K562 (cell line): ENCODE data around the gene TNIP1. TPM values are rescaled to one million over a fixed set of nuclear protein-coding genes. Genes with fewer than 3 reads are reported as not detected.

Source experiments
- ATAC-seq: fragments of 200-7000 bp; cut with Tn5 transposase; 3 replicates; pipeline ENCODE4 v1.9.1; 2020; ENCODE audit warnings: moderate library complexity
- BruUV-seq: library from RNA; stranded (reverse); fragments of 400-500 nt; replicated peaks from 2 replicates; lab custom pipeline; 2021; lab: Mats Ljungman, UMichigan
- CTCF ChIA-PET: fragments of 300-600 bp; formaldehyde crosslinking; extraction: SDS; loops from one replicate; lab custom pipeline; 2021; ENCODE audit warnings: low intra/inter-chr PET ratio; lab: Yijun Ruan, JAX
- POLR2A ChIA-PET: fragments of 300-600, 350-650 bp; sonication (Branson Sonifier 250); formaldehyde crosslinking; extraction: SDS; loops from one replicate; lab custom pipeline; 2021; ENCODE audit warnings: antibody characterized with exemption, inconsistent platforms; lab: Yijun Ruan, JAX
- DNase-seq, 4 experiments: peaks; one replicate each; pipeline versions ENCODE4 v3.0.0 to v3.0.0-alpha.2; 2011 to 2018; ENCODE audit warnings: low spot score in 3 of 4, mixed read lengths in 3 of 4; ENCODE audit errors: extremely low read depth in 1 of 4
- FAIRE-seq: peaks from 2 replicates; lab custom pipeline; 2011; peaks lifted over from hg19 to GRCh38; lab: Jason Lieb, UNC
- H2AFZ ChIP-seq: 2 replicates; pipeline ENCODE4 v1.6.0; 2011; ENCODE audit warnings: low read depth, low read length, control low read depth, inconsistent platforms
- H3K27ac ChIP-seq: fragments of 200-600 bp; 3 replicates; pipeline ENCODE4 v1.8.0; 2011; ENCODE audit warnings: low read depth, mild to moderate bottlenecking, control low read depth, inconsistent platforms, low read length, moderate library complexity, mixed read lengths; ENCODE audit errors: extremely low read depth
- H3K27me3 ChIP-seq, 2 experiments: fragments of 300-600 bp in 1 of 2; 2 replicates in 1 of 2; 3 replicates in 1 of 2; pipeline versions ENCODE4 v1.6.0 to v1.8.0; 2011; ENCODE audit warnings: inconsistent platforms in 2 of 2, low read length in 2 of 2, mild to moderate bottlenecking in 1 of 2, mixed read lengths in 1 of 2, moderate library complexity in 1 of 2; ENCODE audit not compliant: control insufficient read depth in 2 of 2, insufficient read depth in 2 of 2
- H3K36me3 ChIP-seq: fragments of 300-600 bp; 3 replicates; pipeline ENCODE4 v1.8.0; 2011; ENCODE audit warnings: mild to moderate bottlenecking, low read length, inconsistent platforms; ENCODE audit not compliant: control insufficient read depth, insufficient read depth
- H3K4me1 ChIP-seq, 2 experiments: fragments of 200-600 bp in 1 of 2; replicated peaks in 1 of 2; 2 replicates in 1 of 2; 3 replicates in 1 of 2; pipeline versions ENCODE4 v1.5.1 to v1.8.0; 2011; ENCODE audit warnings: inconsistent platforms in 2 of 2, low read length in 2 of 2, mild to moderate bottlenecking in 1 of 2, mixed read lengths in 1 of 2, moderate library complexity in 1 of 2; ENCODE audit not compliant: control insufficient read depth in 2 of 2, insufficient read depth in 2 of 2
- H3K4me2 ChIP-seq: 2 replicates; pipeline ENCODE4 v1.6.1; 2011; ENCODE audit warnings: low read length, control low read depth, inconsistent platforms, mixed read lengths; ENCODE audit not compliant: insufficient read depth
- H3K4me3 ChIP-seq: fragments of 200-600 bp; sonication (generic), shearing (Covaris generic); 2 replicates; pipeline ENCODE4 v1.5.1; 2016; ENCODE audit warnings: control low read depth, inconsistent platforms
- H3K79me2 ChIP-seq: fragments of 200-600 bp; 3 replicates; pipeline ENCODE4 v1.8.0; 2011; ENCODE audit warnings: low read length, inconsistent platforms; ENCODE audit not compliant: control insufficient read depth, insufficient read depth
- H3K9ac ChIP-seq, 2 experiments: 2 replicates each; pipeline versions ENCODE4 v1.6.0 to v1.6.1; 2011; ENCODE audit warnings: low read depth in 2 of 2, low read length in 2 of 2, control low read depth in 1 of 2, inconsistent platforms in 1 of 2, mild to moderate bottlenecking in 1 of 2, mixed read lengths in 1 of 2; ENCODE audit not compliant: insufficient read depth in 1 of 2
- H3K9me1 ChIP-seq: one replicate; pipeline ENCODE4 v1.6.0; 2011; ENCODE audit warnings: inconsistent platforms, mild to moderate bottlenecking, low read length, moderate library complexity; ENCODE audit not compliant: control insufficient read depth, insufficient read depth
- H3K9me3 ChIP-seq: replicated peaks from 2 replicates; pipeline ENCODE4 v1.5.1; 2011; ENCODE audit warnings: low read depth, low read length, inconsistent platforms; ENCODE audit not compliant: control insufficient read depth, insufficient read depth
- H4K20me1 ChIP-seq: replicated peaks from 2 replicates; pipeline ENCODE4 v1.6.1; 2011; ENCODE audit warnings: low read length, inconsistent platforms, mixed read lengths; ENCODE audit not compliant: control insufficient read depth, insufficient read depth
- AFF1 ChIP-seq, 2 experiments: fragments of 450-650 bp; IDR thresholded peaks; 2 replicates each; pipeline ENCODE4 v1.6.1; 2018; ENCODE audit warnings: mild to moderate bottlenecking in 2 of 2, low read depth in 1 of 2; ENCODE audit not compliant: partially characterized antibody in 2 of 2
- BACH1 ChIP-seq: fragments of 200-800 bp; sonication (Bioruptor generic); IDR thresholded peaks from 2 replicates; pipeline ENCODE4 v1.6.1; 2016; ENCODE audit warnings: missing genetic modification characterization, missing compliant biosample characterization
- CREB3L1 ChIP-seq: fragments of 450-650 bp; IDR thresholded peaks from 2 replicates; pipeline ENCODE4 v1.6.1; 2014; ENCODE audit warnings: low read depth, mild to moderate bottlenecking, moderate library complexity, borderline replicate concordance
- DDX20 ChIP-seq: fragments of 450-650 bp; IDR thresholded peaks from 2 replicates; pipeline ENCODE4 v1.6.1; 2016; ENCODE audit warnings: missing genetic modification characterization, low read depth, mild to moderate bottlenecking, missing compliant biosample characterization, moderate library complexity
- GABPB2 ChIP-seq: fragments of 250-450 bp; sonication (Bioruptor Pico); conservative IDR thresholded peaks from 2 replicates; pipeline ENCODE4 v1.5.1; 2021; ENCODE audit warnings: mild to moderate bottlenecking
- HDAC3 ChIP-seq: fragments of 450-650 bp; IDR thresholded peaks from 2 replicates; pipeline ENCODE4 v1.6.1; 2018; ENCODE audit warnings: borderline replicate concordance, mild to moderate bottlenecking, moderate library complexity; ENCODE audit not compliant: partially characterized antibody
- HIVEP1 ChIP-seq: fragments of 250-450 bp; sonication (Bioruptor Pico); IDR thresholded peaks from 2 replicates; pipeline ENCODE4 v1.4.0; 2020; ENCODE audit warnings: mild to moderate bottlenecking
- HOXB6 ChIP-seq: fragments of 250-450 bp; sonication (Bioruptor Pico); IDR thresholded peaks from 2 replicates; pipeline ENCODE4 v1.5.1; 2022; ENCODE audit warnings: mild to moderate bottlenecking, borderline replicate concordance
- KDM4B ChIP-seq, 2 experiments: fragments of 450-650 bp in 1 of 2; sonication (generic) in 1 of 2; IDR thresholded peaks; 2 replicates each; pipeline ENCODE4 v1.6.1; 2016 to 2017; ENCODE audit warnings: borderline replicate concordance in 2 of 2, antibody characterized with exemption in 1 of 2, low read depth in 1 of 2, mild to moderate bottlenecking in 1 of 2
- NELFE ChIP-seq: IDR thresholded peaks from 2 replicates; pipeline ENCODE4 v1.6.1; 2011; ENCODE audit warnings: mild to moderate bottlenecking; ENCODE audit not compliant: insufficient read depth, insufficient read length
- NR1H2 ChIP-seq: sonication (generic); formaldehyde crosslinking; IDR thresholded peaks from 2 replicates; pipeline ENCODE4 v1.4.0; 2020; ENCODE audit warnings: mild to moderate bottlenecking, missing genetic modification reagents
- PRPF4 ChIP-seq: fragments of 200-400 bp; formaldehyde crosslinking; IDR thresholded peaks from one replicate; pipeline ENCODE4 v1.6.1; 2017; ENCODE audit warnings: low read length, low read depth, mild to moderate bottlenecking; ENCODE audit not compliant: insufficient read depth, poor library complexity, severe bottlenecking
- ZSCAN32 ChIP-seq: fragments of 450-650 bp; formaldehyde crosslinking; IDR thresholded peaks from 2 replicates; pipeline ENCODE4 v1.4.0; 2020; ENCODE audit warnings: mild to moderate bottlenecking, moderate library complexity
- WGBS: fragments of 100-300 bp; shearing (Covaris generic); methylation state at CpG from one replicate; pipeline ENCODE4 v1.1.6; 2016; ENCODE audit warnings: low coverage, mixed read lengths; ENCODE audit not compliant: insufficient coverage; ENCODE audit errors: missing lambda C conversion rate; 5-methylcytosine and 5-hydroxymethylcytosine counted together
- in situ Hi-C: fragments of 300-500 bp; cut with MboI; formaldehyde crosslinking; loops from 4 replicates; pipeline ENCODE4 v1.15.0; 2018; ENCODE audit warnings: inconsistent platforms, mixed read lengths
- intact Hi-C: fragments of 100-400 bp; cut with micrococcal nuclease; formaldehyde crosslinking; loops from 2 replicates; pipeline ENCODE4 v1.14.2; 2022
- polyA plus RNA-seq, 8 experiments: library from polyadenylated mRNA; depleted of rRNA in 4 of 8; stranded (reverse) in 5 of 8; unstranded in 3 of 8; fragments of >200 nt; fragmentation: Nextera tagmentation in 2 of 8; fragmentation: Illumina TruSeq in 1 of 8; extraction: Ambion mirVana in 2 of 8; extraction: Trizol in 1 of 8; gene quantifications; 2 replicates each; pipeline versions ENCODE4 v1.2.1 to v1.2.3, GENCODE V29; 2011 to 2014; ENCODE audit warnings: inconsistent platforms in 1 of 8, missing spikeins in 1 of 8
- total RNA-seq, 7 experiments: library from RNA; depleted of rRNA in 6 of 7; stranded (reverse); fragments of >200 nt in 6 of 7; fragmentation: Illumina TruSeq in 2 of 7; extraction: Trizol in 2 of 7; gene quantifications; 2 replicates each; pipeline versions ENCODE4 v1.2.1 to v1.2.3, GENCODE V29; 2011 to 2021; ENCODE audit warnings: low replicate concordance in 1 of 7

Gene TNIP1
- total and polyA plus RNA-seq, 9 of the 15 experiments (the other 6 are each of a cell fraction or from before 2014, with no cell fraction given): 0.46 to 41.0 (median 24.6) TPM

GRCh38 chr5:151110122-151110681 lies 29.4 kb upstream of the TNIP1 start:
- Histone ChIP-seq H3K27me3 (no peaks in the 10 kb centered on the region), H3K9me1 (no peaks in the 10 kb centered on the region), H3K4me2 (no peak overlapping the region), H3K4me1 (peaks cover 0 to 5% of the 10 kb centered on the region in 2 experiments; a peak in 1 of 5 replicates), H3K79me2 (no peaks in the 10 kb centered on the region), H3K36me3 (no peaks in the 10 kb centered on the region), H3K9me3 (no peaks in the 10 kb centered on the region), H2AFZ (no peak overlapping the region), H3K27ac (no peak overlapping the region), H3K4me3 (no peak overlapping the region), H3K9ac (0 out of 4 replicates have a peak overlapping the region, but pooled peaks of 1 of the 2 experiments have one; percentile 37), H4K20me1 (no peaks in the 10 kb centered on the region)
- DNase-seq (no peak), FAIRE-seq (no peak), ATAC-seq (no peak)
- no TSS peak for BruUV-seq
- in situ Hi-C loops: no loop called here
- WGBS: 53% methylated on average over 11 of the region's 11 CpGs
- intact Hi-C loops: no loop called here
- CTCF ChIA-PET: no interaction called here
- POLR2A ChIA-PET: interaction anchor here (0.7 to 1.5 kb wide), 5 partner anchors 12 to 1790 kb away, joined by 3 read pairs; no protein-coding TSS in a partner anchor
- TF ChIP-seq KDM4B (IDR thresholded peaks at IDR 0.05; ENCODE audit: borderline replicate concordance in 2 of 2, low read depth in 1 of 2): no peak
- TF ChIP-seq ZSCAN32 (CRISPR knock-in tag): no peak
- no peak for TF ChIP-seq NELFE
- TF ChIP-seq DDX20 (tag): no peak
- no peak for TF ChIP-seq BACH1
- TF ChIP-seq HDAC3: no peak
- no peak for TF ChIP-seq NR1H2 (CRISPR knock-in tag)
- TF ChIP-seq GABPB2 (CRISPR knock-in tag): no peak
- no peak for TF ChIP-seq AFF1 (IDR thresholded peaks at IDR 0.05; ENCODE audit: low read depth in 1 of 2, partially characterized antibody in 2 of 2)
- TF ChIP-seq HOXB6: no peak
- TF ChIP-seq CREB3L1: no peak
- no peak for TF ChIP-seq PRPF4
- no peak for TF ChIP-seq HIVEP1 (CRISPR knock-in tag)
